AG08396 (cell line): ENCODE measurements around the gene GGT5.

ENCODE experiments used
- DNase-seq: peaks from one replicate; pipeline ENCODE4 v3.0.0; 2012; ENCODE audit warnings: low spot score, mixed read lengths

GGT5 gene

DNA sequence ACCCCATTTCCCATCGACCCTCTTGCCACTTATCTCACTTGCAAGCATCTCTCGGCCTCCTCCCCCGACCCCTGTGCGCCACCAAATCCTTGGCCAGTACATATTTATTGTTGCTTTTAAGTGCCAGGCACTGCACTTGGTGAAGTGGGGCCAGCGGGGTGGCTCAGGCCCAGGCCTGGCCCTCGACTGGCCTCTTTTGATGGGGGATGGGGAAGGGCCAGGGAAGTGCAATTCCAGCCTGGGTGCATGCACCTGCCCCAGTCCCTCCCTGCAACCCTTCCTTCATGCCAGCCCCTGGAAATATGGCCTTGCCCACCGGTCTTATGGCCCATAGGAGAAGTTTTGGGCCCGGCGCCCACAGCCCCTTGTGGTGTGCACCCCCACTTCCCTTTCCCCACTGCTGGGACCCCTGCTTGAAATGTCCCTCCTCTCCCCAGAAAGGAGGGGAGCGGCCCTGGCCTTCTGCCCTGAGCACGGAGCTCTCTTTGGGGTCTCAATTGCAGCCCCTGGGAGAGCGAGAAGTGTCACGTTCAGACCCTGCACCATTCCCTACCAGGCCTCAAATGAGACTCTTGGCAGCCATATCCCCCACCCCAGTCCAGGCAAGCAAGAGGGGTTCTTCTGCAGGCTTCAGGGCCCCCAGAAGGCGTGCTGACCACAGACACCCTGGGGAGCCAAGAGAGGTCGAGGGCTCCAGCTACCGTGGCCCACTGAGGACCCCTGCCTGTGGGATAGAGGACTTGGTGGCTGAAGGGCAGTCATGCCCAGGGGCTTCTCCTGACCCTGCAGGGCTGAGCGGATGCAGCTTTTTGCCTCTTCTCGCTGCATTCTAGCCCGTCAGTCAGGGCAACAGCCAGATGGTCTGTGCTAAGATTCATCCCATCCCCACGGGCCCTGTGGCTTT is 62.6 kb downstream of the GGT5 start:
- DNase-seq, result no peak

DNA sequence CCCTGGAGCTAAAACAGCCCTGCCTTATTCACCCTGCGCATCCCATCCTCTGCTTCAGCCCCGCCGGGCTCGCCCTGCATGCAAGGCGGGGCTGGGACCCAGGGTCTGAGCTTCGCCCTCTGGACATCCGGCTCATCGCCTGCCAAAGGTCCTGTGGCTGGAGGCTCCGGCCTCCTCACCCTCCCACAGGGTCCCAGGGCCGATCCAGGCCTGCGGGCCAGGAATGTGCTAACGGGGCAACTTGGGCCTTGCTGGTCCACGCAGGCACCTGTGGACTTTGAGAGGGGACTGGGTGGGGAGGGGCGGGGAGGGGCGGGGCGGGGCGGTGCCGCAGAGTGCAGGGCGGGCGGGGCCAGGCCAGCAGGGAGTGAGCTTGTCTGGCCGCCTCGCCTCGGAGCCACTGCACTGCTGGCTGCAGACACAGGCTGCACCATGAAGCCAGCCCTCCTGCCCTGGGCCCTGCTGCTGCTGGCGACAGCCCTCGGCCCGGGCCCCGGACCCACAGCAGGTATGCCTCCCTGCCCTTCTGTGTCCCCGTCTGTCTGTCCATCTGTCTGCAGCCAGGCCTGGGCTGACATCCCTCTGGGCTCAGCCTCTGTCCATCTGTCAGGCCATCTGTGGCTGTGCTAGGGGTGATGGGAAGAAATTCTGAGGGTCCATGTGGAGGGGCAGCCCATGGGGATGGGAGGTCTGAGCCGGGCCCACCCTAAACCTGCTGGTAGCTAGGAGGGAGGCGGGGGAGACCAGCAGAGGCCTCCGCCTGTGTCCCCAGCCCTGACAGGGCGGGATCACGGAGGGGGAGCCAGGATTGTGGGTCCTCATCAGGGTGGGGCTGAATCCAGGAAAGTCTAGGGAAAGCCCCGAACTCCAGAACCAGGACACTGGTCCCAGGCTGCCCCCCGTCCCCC is 63.5 kb downstream of the GGT5 start, which contains the start of gene SUSD2:
Gene SUSD2 (plus strand): TSS at position 400 of the 908 bp plus-strand sequence. CDS start 33 bp downstream, at position 433.
- no peak for DNase-seq

DNA sequence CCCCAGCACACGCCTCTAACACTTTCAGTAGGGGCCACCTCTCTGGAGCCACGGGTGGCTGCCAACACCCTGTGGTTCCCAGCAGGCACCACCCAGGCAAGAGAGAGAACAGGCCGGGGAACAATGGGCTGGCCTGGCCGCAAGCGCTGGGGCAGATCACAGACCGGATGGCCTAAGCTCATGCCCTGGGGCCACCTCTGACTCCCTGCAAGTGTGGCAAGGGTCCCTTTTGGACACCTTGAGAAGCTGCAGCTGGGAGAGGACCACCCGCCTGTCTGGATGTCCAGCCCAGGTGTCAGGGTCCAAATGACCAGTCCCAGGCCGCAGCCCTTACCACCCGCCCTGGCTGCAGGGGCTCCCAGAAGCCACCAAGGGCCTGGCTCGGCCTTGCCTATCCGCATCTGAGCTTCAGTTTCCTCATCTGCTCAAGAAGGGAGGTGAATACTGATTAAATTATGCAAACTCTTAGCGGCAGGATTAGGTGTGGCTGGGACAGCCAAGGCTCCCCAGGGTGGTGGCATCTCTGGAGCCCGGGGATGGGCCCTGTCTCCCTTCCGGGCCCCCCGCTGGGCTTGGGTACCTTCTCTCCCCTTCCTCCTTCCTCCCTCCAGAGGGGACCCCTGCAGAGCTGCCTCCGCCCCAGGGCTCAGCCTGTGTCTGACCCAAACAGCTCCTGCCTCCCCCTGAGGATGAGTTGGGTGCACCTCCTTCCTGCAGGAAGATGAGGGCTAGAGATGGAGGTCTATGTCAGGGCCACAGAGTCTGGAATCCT is 64.4 kb downstream of the GGT5 start:
- no peak for DNase-seq

DNA sequence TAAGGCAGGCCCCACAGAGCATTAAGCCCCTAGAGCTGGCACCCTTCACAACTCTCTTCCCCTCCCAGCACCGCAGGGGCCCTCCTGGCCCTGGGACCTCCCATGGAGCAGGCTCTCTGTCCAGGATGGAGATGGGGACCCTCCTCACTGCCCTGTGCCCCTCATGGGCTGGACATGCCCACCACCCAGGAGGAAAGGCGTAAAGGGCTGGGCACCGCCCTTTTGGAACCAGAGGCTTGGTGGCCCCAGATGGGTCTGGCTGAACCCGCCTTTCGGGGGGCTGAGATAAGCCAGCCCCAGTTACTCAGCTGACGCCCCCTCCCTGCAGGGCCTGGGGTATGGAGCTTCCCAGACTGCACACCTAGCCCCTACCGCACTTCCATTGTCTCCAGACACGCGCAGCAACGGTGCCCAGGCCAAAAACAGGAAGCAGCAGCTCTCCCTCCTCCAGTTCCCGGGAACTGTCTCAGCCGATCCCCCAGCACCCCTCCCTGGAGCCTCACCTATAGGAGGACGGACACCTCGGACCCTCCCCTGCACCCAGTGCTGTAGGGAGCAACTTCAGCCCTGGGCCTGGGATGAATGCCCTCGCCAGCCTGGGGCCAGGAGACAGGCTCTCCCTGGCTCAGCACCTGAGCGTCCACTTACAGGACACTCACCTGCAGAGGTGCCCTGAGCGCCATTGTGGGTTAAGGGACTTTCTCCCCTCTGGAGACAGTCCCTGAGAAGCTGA is 65.2 kb downstream of the GGT5 start:
- no peak for DNase-seq

DNA sequence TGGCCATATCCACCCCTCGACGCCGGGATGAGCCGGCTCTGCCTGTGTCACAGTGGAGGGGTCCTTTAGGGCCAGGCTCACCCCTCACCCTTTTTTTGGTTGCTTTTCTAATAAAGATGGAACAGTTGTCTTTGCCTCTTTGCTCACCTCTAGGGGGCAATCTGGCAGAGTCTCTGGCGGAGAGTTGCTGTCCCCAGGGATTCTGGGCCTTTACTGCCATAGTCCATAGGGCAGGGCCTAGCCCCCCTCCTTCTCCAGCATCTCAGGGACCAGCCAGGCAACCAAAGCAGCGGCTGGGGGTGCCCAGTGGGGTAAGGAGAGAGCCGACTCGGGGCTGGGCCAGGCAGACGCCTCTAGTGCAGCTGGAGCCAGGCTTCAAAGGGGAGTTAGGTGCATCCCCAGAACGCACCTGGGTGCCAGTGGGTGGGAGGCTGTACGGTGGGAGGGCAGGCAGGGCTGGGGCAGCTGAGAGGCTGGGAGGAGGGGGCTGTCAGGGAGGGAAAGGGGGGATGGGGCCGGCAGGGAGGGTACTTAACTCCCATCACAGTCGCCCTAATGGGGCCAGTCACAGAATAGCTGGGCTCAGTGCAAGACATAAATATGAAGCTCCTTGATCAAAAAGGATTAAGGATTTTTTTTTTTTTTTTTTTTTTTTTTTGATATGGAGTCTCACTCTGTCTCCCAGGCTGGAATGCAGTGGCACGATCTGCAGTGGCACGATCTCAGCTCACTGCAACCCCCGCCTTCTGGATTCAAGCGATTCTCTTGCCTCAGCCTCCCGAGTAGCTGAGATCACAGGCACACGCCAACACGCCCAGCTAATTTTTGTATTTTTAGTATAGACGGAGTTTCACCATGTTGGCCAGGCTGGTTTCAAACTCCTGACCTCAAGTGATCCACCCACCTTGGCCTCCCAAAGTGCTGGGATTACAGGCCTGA is 66.1 kb downstream of the GGT5 start:
- DNase-seq, result no peak

DNA sequence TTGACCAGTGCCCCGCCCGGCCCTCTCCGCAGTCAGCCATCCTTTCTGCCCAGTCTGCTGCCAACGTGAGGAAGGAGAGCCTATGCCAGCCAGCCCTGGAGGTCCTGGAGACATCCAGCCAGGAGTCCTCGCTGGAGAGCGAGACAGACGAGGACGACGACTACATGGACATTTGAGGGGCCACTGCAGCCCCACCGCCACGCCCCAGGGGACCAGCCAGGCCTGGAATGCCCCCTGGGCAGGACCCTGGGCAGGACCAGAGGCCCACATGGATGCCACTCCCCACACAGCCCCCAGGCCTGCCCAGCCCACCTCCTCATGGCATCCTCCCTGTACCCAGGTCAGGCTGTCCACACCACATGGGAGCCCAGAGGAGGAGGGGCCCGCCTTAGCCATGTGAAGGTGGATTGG is 66.9 kb downstream of the GGT5 start:
- no peak for DNase-seq

DNA sequence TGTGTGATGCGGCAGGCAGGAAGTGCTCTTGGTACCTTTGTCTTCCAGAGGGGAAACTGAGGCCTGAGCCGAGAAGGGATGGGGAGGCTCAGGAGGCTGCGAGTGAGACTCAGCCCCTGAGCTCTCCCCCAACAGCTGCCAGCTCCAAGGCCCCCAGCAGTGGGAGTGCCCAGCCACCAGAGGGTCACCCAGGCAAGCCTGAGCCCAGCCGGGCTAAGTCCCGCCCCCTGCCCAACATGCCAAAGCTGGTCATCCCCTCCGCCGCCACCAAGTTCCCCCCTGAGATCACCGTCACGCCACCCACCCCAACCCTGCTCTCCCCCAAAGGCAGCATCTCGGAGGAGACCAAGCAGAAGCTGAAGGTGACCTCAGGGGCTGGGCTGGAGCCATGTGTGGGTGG is 67.4 kb downstream of the GGT5 start:
- DNase-seq, result no peak

DNA sequence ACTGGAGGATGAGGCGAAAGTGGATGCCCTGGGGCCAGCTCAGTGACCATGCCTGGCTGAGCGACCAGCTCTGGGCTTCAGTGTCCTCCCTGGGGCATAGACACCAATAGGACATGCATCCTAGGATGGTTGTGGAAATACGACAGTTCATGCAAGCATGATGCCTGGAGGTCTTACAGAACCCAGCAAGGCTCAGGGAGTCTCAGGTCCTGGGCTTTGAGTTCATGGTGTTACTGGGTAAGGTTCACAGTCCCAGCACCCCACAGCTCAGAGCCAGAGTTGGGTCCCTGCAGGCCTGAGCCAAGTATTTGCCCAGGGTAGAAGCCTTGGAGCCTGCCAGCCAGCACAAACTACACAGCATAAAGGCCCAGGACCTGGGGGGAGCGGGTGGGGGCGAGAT is 67.8 kb downstream of the GGT5 start:
- DNase-seq, result no peak

DNA sequence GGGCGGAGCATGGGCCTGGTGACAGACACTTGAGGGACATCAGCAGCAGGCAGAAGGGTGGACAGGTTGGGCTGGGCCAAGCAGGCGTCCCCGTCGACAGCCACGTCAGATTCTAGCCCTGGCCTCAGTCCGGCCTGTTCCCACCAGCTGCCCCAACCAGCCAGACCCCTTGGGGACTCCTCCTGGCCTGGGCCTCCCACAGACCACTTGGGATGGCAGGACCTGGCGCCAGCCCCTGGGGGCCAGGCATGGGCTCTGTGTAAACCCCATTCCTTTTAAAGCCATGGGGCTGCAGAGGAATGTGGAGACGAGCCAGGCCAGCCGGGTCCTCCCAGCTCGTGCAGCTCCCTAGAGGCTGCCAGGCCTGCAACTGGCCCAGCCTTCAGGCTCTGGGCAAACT is 68.3 kb downstream of the GGT5 start:
- DNase-seq, result no peak

DNA sequence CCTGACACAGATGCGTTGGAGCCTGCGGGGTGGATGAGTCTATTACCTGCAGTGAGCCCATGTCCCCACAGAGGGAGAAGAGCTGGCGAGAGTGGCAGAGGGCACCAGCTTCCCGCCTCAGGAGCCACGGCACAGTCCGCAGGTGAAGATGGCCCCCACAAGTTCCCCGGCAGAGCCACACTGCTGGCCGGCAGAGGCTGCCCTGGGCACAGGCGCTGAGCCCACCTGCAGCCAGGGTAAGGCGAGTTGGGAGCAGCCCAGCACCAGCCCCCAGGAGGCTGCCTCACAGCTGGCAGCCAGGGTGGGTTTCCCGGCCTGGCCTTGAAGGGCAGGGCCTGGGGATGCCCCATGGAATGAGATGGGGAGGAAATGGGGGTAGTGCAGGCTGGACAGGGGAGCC is 68.8 kb downstream of the GGT5 start:
- no peak for DNase-seq

DNA sequence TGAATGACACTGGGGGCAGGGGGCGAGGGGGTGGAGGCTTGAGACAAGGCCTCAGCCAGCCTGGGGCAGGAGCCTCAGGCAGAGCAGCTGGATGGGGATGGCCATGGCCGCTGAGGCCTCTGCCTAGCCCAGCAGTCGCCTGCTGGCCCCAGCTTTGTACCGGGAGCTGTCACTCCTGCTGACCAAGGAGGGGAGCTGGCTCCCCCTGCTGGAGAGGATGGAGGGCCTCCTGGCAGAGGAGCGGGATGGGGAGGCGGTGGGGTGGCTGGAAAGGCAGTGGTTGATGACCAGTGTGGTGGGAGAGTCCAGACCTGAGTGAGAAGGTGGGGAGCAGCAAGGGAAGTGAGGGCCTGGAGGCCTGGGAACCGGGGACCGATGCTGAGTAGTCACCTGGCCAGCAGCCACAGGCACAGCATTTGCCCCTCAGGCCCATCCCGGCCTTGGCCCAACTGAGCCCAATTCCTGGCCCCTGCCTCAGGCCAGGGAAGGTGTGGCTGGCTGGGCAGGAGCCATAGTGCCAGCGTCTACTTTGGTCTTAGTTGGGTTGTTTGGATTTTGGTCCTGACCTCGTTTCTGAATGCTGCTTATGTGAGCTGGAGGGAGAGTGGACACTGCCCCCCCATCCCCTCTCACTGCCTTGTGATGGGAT is 69.6 kb downstream of the GGT5 start:
- peak; percentile 89 for DNase-seq

DNA sequence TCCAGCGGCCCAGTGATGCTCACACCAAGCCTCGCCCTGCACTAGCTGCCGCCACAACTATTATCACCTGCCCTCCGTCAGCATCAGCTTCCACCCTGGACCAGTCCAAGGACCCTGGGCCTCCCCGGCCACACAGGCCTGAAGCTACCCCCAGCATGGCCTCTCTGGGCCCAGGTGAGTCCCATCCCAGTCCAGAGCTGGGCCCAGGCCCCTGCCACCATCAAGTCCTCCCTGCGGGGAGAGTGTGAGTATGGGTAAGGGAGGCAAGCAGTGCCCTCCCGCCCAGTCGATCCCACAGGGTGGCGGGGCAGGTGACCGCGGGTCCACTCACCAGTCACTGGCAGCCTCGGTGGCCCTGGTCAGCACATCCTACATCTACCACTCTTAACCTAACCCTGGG is 73.1 kb downstream of the GGT5 start:
- no peak for DNase-seq

DNA sequence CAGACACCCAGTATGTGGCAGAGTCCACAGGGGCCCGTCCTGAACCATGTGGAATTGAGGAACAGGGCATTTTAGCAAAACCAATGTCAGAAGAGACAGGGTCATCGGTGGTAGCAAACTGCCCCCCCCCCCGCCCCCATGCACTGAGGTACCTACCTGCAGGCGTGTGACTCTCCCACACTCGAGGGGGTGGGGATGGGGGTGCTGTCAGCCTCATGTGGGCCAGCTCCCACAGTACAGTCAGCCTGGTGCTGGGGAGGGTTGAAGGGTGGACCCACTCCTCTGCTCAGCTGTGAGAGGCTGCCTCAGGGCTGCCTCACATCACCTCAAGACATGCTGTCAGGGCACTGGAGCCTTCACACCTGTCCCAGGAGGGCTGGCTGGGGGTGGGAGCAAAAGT is 74.2 kb downstream of the GGT5 start:
- DNase-seq, result no peak

DNA sequence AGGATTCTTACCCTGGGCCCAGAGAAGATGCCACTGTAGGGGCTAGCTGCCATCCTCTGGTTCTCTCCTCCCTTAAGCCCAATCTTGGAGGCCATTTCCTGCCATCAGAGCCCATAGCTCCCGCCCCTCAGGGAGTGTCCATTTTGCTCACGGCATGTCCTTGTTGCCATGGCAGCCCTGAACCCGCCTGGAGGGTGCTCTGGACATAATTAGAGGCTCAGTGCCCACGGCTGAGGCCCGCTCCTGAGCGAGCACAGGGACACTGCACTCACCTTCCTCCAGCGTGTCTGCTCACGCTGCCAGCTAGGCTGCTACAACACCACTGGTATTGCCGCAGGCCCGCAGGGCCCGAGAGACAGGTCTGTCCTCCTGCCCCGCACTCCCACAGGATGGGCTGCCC is 74.7 kb downstream of the GGT5 start:
- DNase-seq, result no peak
